Superior temporal gyrus (tissue), 1 donor: ENCODE results near the gene TDP1.
A peak's percentile ranks its signal among the peaks of the same experiment; 100 is the strongest.

Experiments used
- DNase-seq: peaks from one replicate; pipeline ENCODE4 v3.0.0-alpha.2; 2016; ENCODE audit errors: extremely low spot score

The TDP1 gene

GRCh38 chr14:89941830-89942377 lies 13.8 kb upstream of the TDP1 start:
- DNase-seq = no peak

GRCh38 chr14:89947344-89947743 lies 8.4 kb upstream of the TDP1 start:
- no peak for DNase-seq

- DNase-seq = no peak
Measured at GRCh38 chr14:89952576-89952975, 3.2 kb upstream of the TDP1 start.

- no peak for DNase-seq
Measured at GRCh38 chr14:89953602-89954001, 2.1 kb upstream of the TDP1 start.

GRCh38 chr14:89954070-89955021 lies 1.4 kb upstream of the TDP1 start, which contains the start of gene EFCAB11:
EFCAB11 (minus strand) TSS chr14:89954730; CDS start chr14:89954660, 70 bp downstream.
- peak; percentile 100 for DNase-seq

GRCh38 chr14:89955022-89955744 lies 544 bp upstream of the TDP1 start:
- DNase-seq = no peak

GRCh38 chr14:89956661-89957009 lies 908 bp downstream of the TDP1 start:
- no peak for DNase-seq

GRCh38 chr14:89957376-89957775 lies 1.6 kb downstream of the TDP1 start:
- no peak for DNase-seq

- DNase-seq = no peak
Measured at GRCh38 chr14:89957791-89958190, 2.1 kb downstream of the TDP1 start.

GRCh38 chr14:89958966-89959365 lies 3.2 kb downstream of the TDP1 start:
- no peak for DNase-seq

GRCh38 chr14:89959853-89960445 lies 4.2 kb downstream of the TDP1 start:
- DNase-seq = no peak

GRCh38 chr14:89960914-89961313 lies 5.2 kb downstream of the TDP1 start:
- no peak for DNase-seq

GRCh38 chr14:89963288-89963978 lies 7.7 kb downstream of the TDP1 start:
- DNase-seq = no peak

GRCh38 chr14:89965839-89966238 lies 10.1 kb downstream of the TDP1 start:
- DNase-seq = no peak

- DNase-seq = peak; percentile 93
Measured at GRCh38 chr14:89973234-89973823, 17.6 kb downstream of the TDP1 start.

- peak; percentile 83 for DNase-seq
Measured at GRCh38 chr14:89977668-89978067, 21.9 kb downstream of the TDP1 start.

GRCh38 chr14:89978656-89979055 lies 22.9 kb downstream of the TDP1 start:
- DNase-seq = no peak

- DNase-seq = no peak
Measured at GRCh38 chr14:89983375-89983774, 27.6 kb downstream of the TDP1 start.

GRCh38 chr14:89986462-89987160 lies 30.9 kb downstream of the TDP1 start:
- DNase-seq = no peak

- no peak for DNase-seq
Measured at GRCh38 chr14:89987161-89987475, 31.4 kb downstream of the TDP1 start.

- DNase-seq = no peak
Measured at GRCh38 chr14:89988787-89989186, 33.1 kb downstream of the TDP1 start.
